ENCODE data around the gene PGM1.

Gene PGM1

GRCh38 chr1:63705078-63705477 is 111.9 kb downstream of the PGM1 start:
- no peak for DNase-seq

GRCh38 chr1:63709267-63709828 is 116.1 kb downstream of the PGM1 start:
- DNase-seq, result no peak

Data from activated CD4-positive, CD25-positive, alpha-beta regulatory T cell (primary cell).